Vagina (tissue), 2 donors: Measurements from ENCODE around the gene SAMD14. TPM values are rescaled to one million over a fixed set of nuclear protein-coding genes. Genes with fewer than 3 reads are reported as not detected.

Source experiments
- DNase-seq, 2 donors: peaks; one replicate each; pipeline ENCODE4 v3.0.0-alpha.2; 2017; ENCODE audit errors: extremely low spot score in 2 of 2
- H3K27ac ChIP-seq: fragments of 200-600 bp; sonication (generic); one replicate; pipeline ENCODE4 v1.5.1; 2019
- H3K27me3 ChIP-seq: fragments of 200-600 bp; sonication (generic); one replicate; pipeline ENCODE4 v1.5.1; 2019
- H3K36me3 ChIP-seq, 2 donors: fragments of 200-600 bp; sonication (generic); one replicate each; pipeline ENCODE4 v1.5.1; 2017 to 2019
- H3K4me1 ChIP-seq: fragments of 200-600 bp; sonication (generic); one replicate; pipeline ENCODE4 v1.5.1; 2019
- H3K4me3 ChIP-seq, 2 donors: fragments of 200-600 bp; sonication (generic); 1 replicate in 1 of 2; 2 replicates in 1 of 2; pipeline ENCODE4 v1.5.1; 2016 to 2019
- H3K9me3 ChIP-seq: fragments of 200-600 bp; sonication (generic); one replicate; pipeline ENCODE4 v1.5.1; 2019
- POLR2AphosphoS5 ChIP-seq, 2 donors: sonication (generic); formaldehyde crosslinking; IDR thresholded peaks; one replicate each; pipeline ENCODE4 v1.9.0; 2017; ENCODE audit warnings: antibody characterized with exemption in 2 of 2, mild to moderate bottlenecking in 2 of 2, low read depth in 1 of 2; ENCODE audit not compliant: insufficient read depth in 1 of 2
- intact Hi-C: fragments of 100-400 bp; cut with DNase I; formaldehyde crosslinking; loops from one replicate; pipeline ENCODE4 v1.15.1; 2023
- total RNA-seq: library from RNA; depleted of rRNA; stranded (reverse); fragments of >200 nt; gene quantifications from one replicate; pipeline ENCODE4 v1.2.3, GENCODE V29; 2016
- TF ChIP-seq, protein P1 (sequence below), 3 experiments: fragments of 450-650 bp in 2 of 3; fragments of 200-600 bp in 1 of 3; sonication (generic) in 1 of 3; IDR thresholded peaks; one replicate each; pipeline ENCODE4 v1.5.1; 2017 to 2019; ENCODE audit warnings: antibody characterized with exemption in 3 of 3, mild to moderate bottlenecking in 2 of 3, moderate library complexity in 2 of 3

SAMD14 gene
- total RNA-seq, 1 donor from 2014 or later = 4.4 TPM

- Histone ChIP-seq H3K27me3 (no peaks in the 10 kb centered on the region), H3K4me3 (peak overlapping the region in 1 of 2 donors; percentile 10), H3K27ac (peak overlapping the region; percentile 84), H3K4me1 (peaks cover 92% of the 10 kb centered on the region), H3K36me3 (no peaks in the 10 kb centered on the region), H3K9me3 (no peaks in the 10 kb centered on the region)
- DNase-seq = no peak
- TF ChIP-seq POLR2AphosphoS5 (IDR thresholded peaks at IDR 0.05; ENCODE audit: insufficient read depth in 1 of 2, low read depth in 1 of 2) = peak; percentile 27 to 69
- TF ChIP-seq, protein P1, sequence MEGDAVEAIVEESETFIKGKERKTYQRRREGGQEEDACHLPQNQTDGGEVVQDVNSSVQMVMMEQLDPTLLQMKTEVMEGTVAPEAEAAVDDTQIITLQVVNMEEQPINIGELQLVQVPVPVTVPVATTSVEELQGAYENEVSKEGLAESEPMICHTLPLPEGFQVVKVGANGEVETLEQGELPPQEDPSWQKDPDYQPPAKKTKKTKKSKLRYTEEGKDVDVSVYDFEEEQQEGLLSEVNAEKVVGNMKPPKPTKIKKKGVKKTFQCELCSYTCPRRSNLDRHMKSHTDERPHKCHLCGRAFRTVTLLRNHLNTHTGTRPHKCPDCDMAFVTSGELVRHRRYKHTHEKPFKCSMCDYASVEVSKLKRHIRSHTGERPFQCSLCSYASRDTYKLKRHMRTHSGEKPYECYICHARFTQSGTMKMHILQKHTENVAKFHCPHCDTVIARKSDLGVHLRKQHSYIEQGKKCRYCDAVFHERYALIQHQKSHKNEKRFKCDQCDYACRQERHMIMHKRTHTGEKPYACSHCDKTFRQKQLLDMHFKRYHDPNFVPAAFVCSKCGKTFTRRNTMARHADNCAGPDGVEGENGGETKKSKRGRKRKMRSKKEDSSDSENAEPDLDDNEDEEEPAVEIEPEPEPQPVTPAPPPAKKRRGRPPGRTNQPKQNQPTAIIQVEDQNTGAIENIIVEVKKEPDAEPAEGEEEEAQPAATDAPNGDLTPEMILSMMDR (IDR thresholded peaks at IDR 0.05) = no peak
- intact Hi-C loops = no loop called here
Measured at GRCh38 chr17:50060951-50061712, 68.8 kb downstream of the SAMD14 start.

Other genes with a start within 250 kb of the SAMD14 start
- 1.2 TPM for gene DLX4, start 161.0 kb downstream of the SAMD14 start, total RNA-seq
- 1.7 TPM for gene DLX3, start 134.9 kb downstream of the SAMD14 start, total RNA-seq
- 50.8 TPM for gene ITGA3, start 74.0 kb downstream of the SAMD14 start, total RNA-seq
- 44.4 TPM for gene PDK2, start 34.8 kb downstream of the SAMD14 start, total RNA-seq
- 37.6 TPM for gene PPP1R9B, start 20.5 kb upstream of the SAMD14 start, total RNA-seq
- 2.2 TPM for gene SGCA, start 35.8 kb upstream of the SAMD14 start, total RNA-seq
- gene COL1A1, start 71.5 kb upstream of the SAMD14 start, total RNA-seq = 171 TPM
- 0.74 TPM for gene TMEM92, start 144.3 kb upstream of the SAMD14 start, total RNA-seq
- 30.4 TPM for gene XYLT2, start 216.0 kb upstream of the SAMD14 start, total RNA-seq
- 41.7 TPM for gene MRPL27, start 243.0 kb upstream of the SAMD14 start, total RNA-seq
- 2.9 TPM for gene EME1, start 243.1 kb upstream of the SAMD14 start, total RNA-seq